H1 (cell line): ENCODE data around the gene TSR1. TPM values are rescaled to one million over a fixed set of nuclear protein-coding genes. Genes with fewer than 3 reads are reported as not detected.

ENCODE experiments used
- CTCF ChIA-PET: fragments of 300-600 bp; sonication (Branson Sonifier 250); formaldehyde crosslinking; loops from one replicate; lab custom pipeline; 2021; ENCODE audit not compliant: partially characterized antibody; lab: Charles Lee
- POLR2A ChIA-PET: fragments of 300-600 bp; sonication (Branson Sonifier 250); formaldehyde crosslinking; loops from one replicate; lab custom pipeline; 2021; ENCODE audit warnings: inconsistent platforms; ENCODE audit not compliant: partially characterized antibody; lab: Charles Lee
- DNase-seq, 2 experiments: peaks; one replicate each; pipeline versions ENCODE4 v3.0.0 to v3.0.0-alpha.2; 2010 to 2022; ENCODE audit warnings: low spot score in 2 of 2, low read depth in 1 of 2, mixed read lengths in 1 of 2
- FAIRE-seq: peaks from 2 replicates; lab custom pipeline; 2011; peaks lifted over from hg19 to GRCh38; lab: Jason Lieb, UNC
- H2AFZ ChIP-seq: 2 replicates; pipeline ENCODE4 v1.8.1; 2012; ENCODE audit warnings: low read length, inconsistent platforms
- H2AK5ac ChIP-seq: 2 replicates; pipeline ENCODE4 v1.6.1; 2013; ENCODE audit warnings: low read depth, low read length
- H2BK120ac ChIP-seq: replicated peaks from 2 replicates; pipeline ENCODE3; 2013; ENCODE audit warnings: low read depth, low read length, inconsistent platforms
- H2BK12ac ChIP-seq: 2 replicates; pipeline ENCODE4 v1.6.1; 2013; ENCODE audit warnings: low read depth, low read length
- H2BK15ac ChIP-seq: 2 replicates; pipeline ENCODE4 v1.6.1; 2013; ENCODE audit warnings: low read length
- H2BK20ac ChIP-seq: 2 replicates; pipeline ENCODE4 v1.6.1; 2013; ENCODE audit warnings: low read length
- H2BK5ac ChIP-seq: 2 replicates; pipeline ENCODE4 v1.6.1; 2013; ENCODE audit warnings: low read depth, low read length
- H3K14ac ChIP-seq: 2 replicates; pipeline ENCODE4 v1.6.1; 2013; ENCODE audit warnings: inconsistent platforms; ENCODE audit not compliant: insufficient read length
- H3K18ac ChIP-seq: 2 replicates; pipeline ENCODE4 v1.6.1; 2013; ENCODE audit warnings: low read length; ENCODE audit errors: extremely low read depth
- H3K23ac ChIP-seq: 2 replicates; pipeline ENCODE4 v1.6.1; 2013; ENCODE audit warnings: inconsistent platforms; ENCODE audit not compliant: insufficient read length
- H3K23me2 ChIP-seq: 2 replicates; pipeline ENCODE4 v1.6.1; 2013; ENCODE audit warnings: low read depth, low read length
- H3K27ac ChIP-seq: 2 replicates; pipeline ENCODE4 v1.6.1; 2011; ENCODE audit warnings: low read depth, low read length, inconsistent platforms
- H3K27me3 ChIP-seq, 4 experiments: replicated peaks in 1 of 4; 1 replicate in 1 of 4; 2 replicates in 3 of 4; pipeline versions ENCODE4 v1.6.1 to v1.8.1; 2011 to 2013; ENCODE audit warnings: low read length in 3 of 4, mild to moderate bottlenecking in 3 of 4, inconsistent platforms in 2 of 4, mixed read lengths in 2 of 4, moderate library complexity in 1 of 4; ENCODE audit not compliant: control insufficient read depth in 3 of 4, insufficient read depth in 3 of 4; ENCODE audit errors: extremely low read depth in 1 of 4
- H3K36me3 ChIP-seq, 4 experiments: 2 replicates each; pipeline versions ENCODE4 v1.6.1 to v1.8.1; 2011 to 2013; ENCODE audit warnings: mild to moderate bottlenecking in 4 of 4, low read length in 3 of 4, moderate library complexity in 2 of 4, control low read depth in 1 of 4, inconsistent platforms in 1 of 4; ENCODE audit not compliant: insufficient read depth in 4 of 4, control insufficient read depth in 2 of 4
- H3K4ac ChIP-seq: replicated peaks from 2 replicates; pipeline ENCODE3; 2013; ENCODE audit warnings: low read length, low read depth, mixed read lengths, inconsistent platforms; ENCODE audit not compliant: insufficient read length
- H3K4me1 ChIP-seq, 4 experiments: replicated peaks in 1 of 4; 1 replicate in 1 of 4; 2 replicates in 3 of 4; pipeline versions ENCODE4 v1.6.1 to v1.8.1; 2011 to 2013; ENCODE audit warnings: low read length in 3 of 4, inconsistent platforms in 2 of 4, mixed read lengths in 1 of 4; ENCODE audit not compliant: insufficient read depth in 4 of 4, control insufficient read depth in 3 of 4
- H3K4me2 ChIP-seq, 2 experiments: 2 replicates each; pipeline versions ENCODE4 v1.6.1 to v1.8.1; 2011 to 2013; ENCODE audit warnings: low read depth in 2 of 2, low read length in 2 of 2, control low read depth in 1 of 2, inconsistent platforms in 1 of 2, mild to moderate bottlenecking in 1 of 2; ENCODE audit not compliant: insufficient read depth in 1 of 2
- H3K4me3 ChIP-seq, 4 experiments: fragments of 200-600, 300-600 bp in 1 of 4; sonication (generic), shearing (Covaris generic), sonication (Bioruptor Twin) in 1 of 4; 2 replicates each; pipeline versions ENCODE4 v1.5.1 to v1.8.1; 2011 to 2016; ENCODE audit warnings: low read length in 4 of 4, low read depth in 3 of 4, control low read depth in 2 of 4, inconsistent platforms in 2 of 4, mild to moderate bottlenecking in 2 of 4, mixed read lengths in 1 of 4, moderate library complexity in 1 of 4; ENCODE audit not compliant: insufficient read depth in 2 of 4; ENCODE audit errors: extremely low read depth in 1 of 4
- H3K56ac ChIP-seq: replicated peaks from 2 replicates; pipeline ENCODE3; 2013; ENCODE audit warnings: low read depth, mild to moderate bottlenecking, mixed read lengths, low read length, inconsistent platforms; ENCODE audit not compliant: insufficient read length
- H3K79me1 ChIP-seq: 2 replicates; pipeline ENCODE4 v1.6.1; 2013; ENCODE audit warnings: low read depth, low read length, control low read depth
- H3K79me2 ChIP-seq, 2 experiments: 2 replicates each; pipeline versions ENCODE4 v1.6.1 to v1.8.1; 2012 to 2013; ENCODE audit warnings: low read length in 2 of 2, mild to moderate bottlenecking in 2 of 2, inconsistent platforms in 1 of 2; ENCODE audit not compliant: insufficient read depth in 2 of 2, control insufficient read depth in 1 of 2
- H3K9ac ChIP-seq, 4 experiments: replicated peaks in 1 of 4; 1 replicate in 1 of 4; 2 replicates in 3 of 4; pipeline versions ENCODE4 v1.6.1 to v1.8.1; 2011 to 2013; ENCODE audit warnings: low read depth in 3 of 4, low read length in 3 of 4, control low read depth in 2 of 4, mild to moderate bottlenecking in 2 of 4, moderate library complexity in 2 of 4, inconsistent platforms in 1 of 4; ENCODE audit errors: extremely low read depth in 1 of 4
- H3K9me3 ChIP-seq, 2 experiments: 2 replicates each; pipeline versions ENCODE4 v1.6.1 to v1.8.1; 2012 to 2013; ENCODE audit warnings: mild to moderate bottlenecking in 2 of 2, moderate library complexity in 2 of 2, control low read depth in 1 of 2, inconsistent platforms in 1 of 2, low read depth in 1 of 2, low read length in 1 of 2, mixed read lengths in 1 of 2; ENCODE audit not compliant: insufficient read depth in 2 of 2
- H4K20me1 ChIP-seq, 2 experiments: replicated peaks in 1 of 2; 2 replicates each; pipeline versions ENCODE3 to v1.8.1; 2011 to 2013; ENCODE audit warnings: inconsistent platforms in 2 of 2, low read length in 2 of 2, mild to moderate bottlenecking in 1 of 2; ENCODE audit not compliant: insufficient read depth in 2 of 2, control insufficient read depth in 1 of 2
- H4K5ac ChIP-seq: 2 replicates; pipeline ENCODE4 v1.6.1; 2013; ENCODE audit warnings: low read length, low read depth, mixed read lengths, inconsistent platforms; ENCODE audit not compliant: insufficient read length
- H4K8ac ChIP-seq: 2 replicates; pipeline ENCODE4 v1.8.0; 2013; ENCODE audit warnings: mild to moderate bottlenecking, moderate library complexity, low read length, inconsistent platforms; ENCODE audit not compliant: insufficient read depth; ENCODE audit errors: extremely low read depth
- H4K91ac ChIP-seq: replicated peaks from 2 replicates; pipeline ENCODE3; 2013; ENCODE audit warnings: low read length, mixed read lengths, inconsistent platforms; ENCODE audit not compliant: insufficient read length
- ASH2L ChIP-seq: fragments of 200-600, 300-600 bp; sonication (generic); IDR thresholded peaks from one replicate; pipeline ENCODE4 v1.7.1; 2017; ENCODE audit warnings: low read length
- EGR1 ChIP-seq: IDR thresholded peaks from 2 replicates; pipeline ENCODE4 v1.6.1; 2011; ENCODE audit warnings: low read depth, low read length, borderline replicate concordance
- EZH2 ChIP-seq: fragments of 200-600 bp; sonication (generic); IDR thresholded peaks from 2 replicates; pipeline ENCODE4 v1.7.1; 2012; ENCODE audit warnings: low read depth, mild to moderate bottlenecking, moderate library complexity, low read length, inconsistent platforms; ENCODE audit not compliant: severe bottlenecking
- TAF1 ChIP-seq: IDR thresholded peaks from 2 replicates; pipeline ENCODE4 v1.6.1; 2011; ENCODE audit warnings: mild to moderate bottlenecking, low read depth, low read length
- WGBS, 2 experiments: shearing (Covaris generic) in 1 of 2; methylation state at CpG; one replicate each; pipeline versions ENCODE4 v1.1.6 to v1.1.7; 2013 to 2015; ENCODE audit warnings: low lambda C conversion rate in 2 of 2, mixed read lengths in 2 of 2, inconsistent platforms in 1 of 2, low coverage in 1 of 2, missing lambda C conversion rate in 1 of 2; ENCODE audit not compliant: insufficient replicate concordance in 2 of 2, insufficient coverage in 1 of 2, insufficient read length in 1 of 2; ENCODE audit errors: extremely low coverage in 1 of 2, missing lambda C conversion rate in 1 of 2; 5-methylcytosine and 5-hydroxymethylcytosine counted together
- polyA plus RNA-seq, 7 experiments: library from polyadenylated mRNA; depleted of rRNA in 3 of 7; stranded (reverse) in 5 of 7; unstranded in 2 of 7; fragments of >200 nt in 5 of 7; fragments of 200-250 nt in 2 of 7; gene quantifications; 1 replicate in 5 of 7; 2 replicates in 1 of 7; 4 replicates in 1 of 7; pipeline versions ENCODE4 v1.2.1 to v1.2.3, GENCODE V29; 2011 to 2013; ENCODE audit warnings: missing spikeins in 2 of 7, mixed read lengths in 2 of 7
- total RNA-seq: library from RNA; stranded (reverse); fragmentation: NEBNext Ultra II Directional; extraction: Animal tissue kit (Norgen Biotek cat#: 25700); gene quantifications from 2 replicates; pipeline ENCODE4 v1.2.1, GENCODE V29; 2021

TSR1 gene
- total and polyA plus RNA-seq, 2 of the 8 experiments (the other 6 are each of a cell fraction or from before 2014, with no cell fraction given) = 14.5 to 69.7 TPM

GRCh38 chr17:2317796-2318195, 18.5 kb downstream of the TSR1 start:
- Histone ChIP-seq H2BK120ac (no peak overlapping the region), H3K4me2 (no peak overlapping the region), H2AFZ (no peak overlapping the region)
- FAIRE-seq = no peak
- TF ChIP-seq EGR1 (no peak), TAF1 (no peak), ASH2L (no peak), EZH2 (no peak)
- TF ChIP-seq, all 59 proteins: peak for 0
- no peak overlapping the region for H3K9ac ChIP-seq
- no peak overlapping the region for H2BK15ac ChIP-seq
- no peak overlapping the region for H4K5ac ChIP-seq
- no peaks in the 10 kb centered on the region for H3K23me2 ChIP-seq
- no peaks in the 10 kb centered on the region for H4K20me1 ChIP-seq
- no peaks in the 10 kb centered on the region for H3K79me1 ChIP-seq
- H3K56ac ChIP-seq = no peak overlapping the region
- no peak overlapping the region for H3K14ac ChIP-seq
- no peak for DNase-seq
- H3K23ac ChIP-seq = no peak overlapping the region
- no peak overlapping the region for H3K4ac ChIP-seq
- POLR2A ChIA-PET = interaction anchor here (0.6 to 12.1 kb wide), 6 partner anchors 10 to 320 kb away, joined by 3 to 230 read pairs (median 4); partner anchors contain the start of genes SGSM2 and TSR1
- CTCF ChIA-PET = no interaction called here
- no peak overlapping the region for H3K4me3 ChIP-seq
- no peak overlapping the region for H3K27ac ChIP-seq
- no peaks in the 10 kb centered on the region for H3K79me2 ChIP-seq
- H2BK20ac ChIP-seq = no peak overlapping the region
- H3K9me3 ChIP-seq = no peaks in the 10 kb centered on the region
- H2BK12ac ChIP-seq = no peak overlapping the region
- no peak overlapping the region for H4K91ac ChIP-seq
- H3K18ac ChIP-seq = no peak overlapping the region
- H2BK5ac ChIP-seq = no peak overlapping the region
- peaks cover 0 to 12% (median 7%) of the 10 kb centered on the region in 4 experiments; a peak in 6 of 8 replicates for H3K36me3 ChIP-seq
- 90% methylated on average over 3 of the region's 3 CpGs; no CpG with 5 or more reads in 1 of the 2 experiments for WGBS, 2 experiments
- H2AK5ac ChIP-seq = no peak overlapping the region
- H3K27me3 ChIP-seq = no peaks in the 10 kb centered on the region
- H3K4me1 ChIP-seq = no peaks in the 10 kb centered on the region
- no peak overlapping the region for H4K8ac ChIP-seq
